ENCODE measurements around the gene DAB1.

DAB1 gene

DNA sequence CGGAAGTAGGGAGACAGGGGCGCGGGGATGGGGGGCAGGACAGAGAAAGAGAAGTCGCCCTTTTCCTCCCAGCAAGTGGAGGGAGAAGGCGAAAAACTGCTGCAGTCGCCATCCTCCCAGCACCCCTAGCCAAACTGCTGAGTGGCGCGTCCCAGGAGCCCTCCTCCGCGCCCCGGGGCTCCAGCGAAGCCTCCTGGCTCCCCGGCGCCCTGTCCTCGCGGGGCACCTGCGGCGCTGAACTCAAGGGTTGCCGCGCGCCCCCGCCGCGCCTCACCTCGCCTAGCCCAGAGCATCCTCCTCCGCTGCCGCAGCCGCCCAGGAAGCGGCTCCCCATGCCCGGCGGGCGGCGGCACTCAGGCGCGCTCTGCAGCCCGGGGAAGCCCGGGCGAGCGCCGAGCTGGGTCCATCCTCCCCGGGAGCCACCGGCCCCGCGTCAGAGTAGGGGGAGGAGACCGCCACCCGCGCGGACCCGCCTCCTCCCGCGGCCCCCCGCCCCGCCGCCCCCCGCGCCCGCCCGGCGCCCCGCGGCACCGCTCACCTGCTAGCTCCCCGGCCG is at the start of gene DAB1:
DAB1 (minus strand) TSS at position 405 of the 556 bp plus-strand sequence. CDS start 133,030 bp downstream, outside the sequence.
- DNase-seq: peak; percentile 69

DNA sequence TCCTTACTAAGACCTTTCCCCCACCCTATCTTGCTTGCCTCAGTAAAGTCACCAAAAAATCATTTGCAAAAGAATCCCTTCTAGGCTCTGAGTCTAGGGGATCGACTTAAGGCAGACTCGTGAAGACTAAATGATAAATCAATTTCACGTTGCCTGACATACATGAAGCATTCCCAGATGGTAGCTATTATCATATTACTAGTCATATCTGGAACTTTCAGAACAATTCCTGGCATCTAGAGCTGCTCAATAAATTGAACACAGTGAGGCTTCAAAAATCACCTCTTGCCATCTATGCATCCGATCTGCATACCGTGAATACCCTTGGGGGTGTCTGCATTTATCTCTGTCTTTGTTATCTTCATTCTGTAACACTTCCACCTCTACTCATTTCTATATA is 49.6 kb upstream of the DAB1 start:
- no peak for DNase-seq

DNA sequence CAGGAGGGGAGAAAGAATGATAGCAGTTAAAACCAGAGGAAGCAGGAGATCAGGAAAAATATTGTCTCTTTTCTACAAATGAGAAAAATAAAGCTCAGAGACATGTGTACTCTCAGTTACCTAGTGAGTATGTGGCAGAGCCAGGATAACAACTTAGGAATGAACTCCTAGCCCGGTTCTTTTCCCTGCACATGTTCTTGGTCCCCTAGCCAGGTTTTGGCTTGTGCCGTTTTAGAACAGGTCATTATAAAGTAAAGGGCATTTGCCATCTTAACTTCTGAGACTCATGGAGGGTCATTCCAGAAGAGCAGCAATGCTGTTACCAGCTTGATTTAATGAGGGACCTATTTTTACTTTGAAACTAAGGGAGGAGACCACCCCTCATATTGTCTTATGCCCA is 48.1 kb upstream of the DAB1 start:
- no peak for DNase-seq

DNA sequence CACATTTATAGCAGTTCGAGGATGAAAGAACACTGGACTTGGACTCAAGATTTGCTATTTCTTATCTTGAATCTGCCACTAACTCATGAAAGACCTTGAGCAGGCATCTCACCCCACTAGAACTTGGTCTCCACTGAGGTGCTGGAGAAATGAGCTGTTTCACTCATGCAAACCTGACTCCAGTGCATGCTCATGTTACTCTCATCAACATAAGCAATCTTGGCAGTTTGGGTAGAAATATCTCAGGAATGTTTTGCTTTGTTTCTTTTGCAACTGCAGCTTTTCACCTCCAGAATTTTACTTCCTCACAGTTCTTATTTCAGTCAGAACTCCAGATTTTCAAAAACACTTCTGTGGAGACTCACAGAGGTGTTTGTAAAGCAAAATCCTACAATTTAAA is 46.2 kb upstream of the DAB1 start:
- DNase-seq: peak; percentile 74

DNA sequence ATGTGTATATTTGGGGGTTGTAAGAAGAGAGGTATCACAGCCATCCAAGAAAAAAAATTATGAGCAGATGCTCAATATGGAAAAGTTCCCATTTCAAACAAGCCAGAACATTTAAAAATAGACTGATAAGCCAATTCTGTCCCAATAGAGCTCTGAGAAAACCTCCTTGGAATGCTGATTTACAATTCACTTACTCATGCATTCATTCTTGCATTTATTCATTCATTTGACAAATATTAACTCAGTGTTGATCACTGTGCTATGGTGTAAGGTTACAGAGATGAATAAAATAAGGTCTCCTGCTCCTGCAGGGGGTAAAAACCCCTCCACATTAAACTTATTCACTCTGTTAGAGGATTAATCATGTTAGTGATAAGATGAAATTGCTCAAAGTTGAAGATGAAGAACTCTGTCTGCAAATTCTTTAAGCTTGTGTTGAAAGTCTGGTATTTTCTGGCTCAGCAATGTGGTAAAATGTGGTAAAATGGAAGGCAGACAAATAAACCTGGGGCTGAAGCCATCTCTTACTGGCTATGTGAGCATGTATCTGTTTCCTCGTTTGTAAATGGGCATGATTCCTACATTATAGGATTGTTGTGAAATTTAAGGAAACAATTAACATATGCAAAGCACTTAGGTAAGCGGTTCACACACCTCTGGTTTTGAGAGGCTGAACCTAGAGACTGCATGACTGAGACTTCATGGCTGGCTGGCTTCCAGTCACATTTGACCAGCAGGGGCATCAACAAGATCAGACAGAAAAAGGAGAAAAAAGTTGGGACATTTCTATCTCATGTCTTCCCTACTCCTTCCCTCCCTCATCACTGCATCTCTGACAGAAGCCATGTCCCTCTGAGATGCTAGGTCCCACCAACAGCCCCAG is 45.0 kb upstream of the DAB1 start:
- peak; percentile 34 for DNase-seq

DNA sequence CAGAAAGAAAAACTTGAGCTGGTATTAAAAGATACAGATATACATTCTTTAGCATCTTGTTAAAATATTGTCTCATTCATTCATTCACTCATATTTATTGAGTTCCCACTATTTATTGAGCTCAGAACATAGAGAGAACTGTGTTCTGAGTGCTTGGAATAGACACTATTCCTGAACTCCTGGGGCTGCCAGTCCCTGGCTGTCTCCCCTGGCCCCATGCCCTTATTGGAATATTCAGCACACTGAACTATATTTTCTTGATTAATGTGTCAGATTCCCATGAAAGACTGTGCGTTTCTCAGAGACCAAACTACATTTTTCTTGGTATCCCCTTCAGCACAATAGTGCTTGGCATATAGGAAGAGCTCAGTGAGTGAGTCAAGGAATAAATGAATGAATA is 44.0 kb upstream of the DAB1 start:
- DNase-seq: no peak

DNA sequence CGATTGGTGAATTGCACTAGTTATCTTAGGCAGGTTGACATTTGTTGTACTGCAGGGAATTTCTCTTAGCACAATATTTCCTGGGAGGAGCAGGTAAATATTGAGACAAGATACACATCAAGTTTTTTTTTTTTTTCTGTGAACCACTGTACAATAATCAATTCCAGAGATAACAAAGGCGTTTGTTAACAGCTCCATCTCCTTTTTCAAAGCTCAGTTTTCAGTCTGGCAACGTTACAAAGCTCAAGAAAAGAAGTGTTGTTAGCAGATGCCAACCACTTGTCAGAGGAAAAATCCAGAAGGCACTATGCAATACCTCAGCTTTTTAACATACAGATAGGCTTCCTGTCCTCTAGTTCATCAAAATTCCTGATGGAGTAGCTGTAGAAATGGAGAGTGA is 40.9 kb upstream of the DAB1 start:
- DNase-seq: no peak

DNA sequence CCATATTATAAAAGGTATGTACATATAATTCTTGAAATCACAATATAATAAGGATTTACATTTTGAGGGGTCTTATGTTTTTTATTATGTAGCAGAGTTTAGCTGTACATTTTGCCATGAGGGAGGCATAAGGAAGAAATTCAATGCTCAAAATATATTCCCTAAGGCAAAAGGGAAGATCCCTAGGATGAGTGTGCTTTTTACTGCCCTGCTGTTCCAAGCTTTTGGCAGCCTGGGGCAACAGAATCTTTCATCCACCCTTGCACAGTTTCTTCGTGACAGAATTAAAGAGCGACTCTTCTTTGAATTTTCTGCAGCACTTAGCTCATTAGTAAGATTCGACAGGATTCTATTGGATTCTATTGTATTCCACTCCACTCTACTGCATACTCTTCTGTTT is 39.5 kb upstream of the DAB1 start:
- no peak for DNase-seq

DNA sequence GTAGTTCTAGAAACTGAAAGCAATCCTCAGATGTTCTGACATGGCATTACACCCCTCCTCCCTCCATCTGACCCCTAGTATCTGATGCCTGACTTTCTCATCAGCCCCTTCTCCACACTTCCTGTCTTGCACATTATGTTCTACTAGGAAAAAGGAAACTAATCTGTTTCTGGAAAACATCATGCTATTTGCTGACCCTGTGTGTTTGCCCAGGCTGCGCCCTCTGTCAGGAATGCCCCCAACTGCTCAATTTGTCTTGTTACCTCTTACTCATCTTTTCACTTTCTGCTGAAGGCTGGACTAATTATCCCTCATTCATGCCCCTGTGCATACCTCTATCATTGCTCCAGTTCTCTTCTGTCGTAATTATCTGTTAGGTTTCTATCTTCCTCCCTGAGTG is 37.5 kb upstream of the DAB1 start:
- no peak for DNase-seq

DNA sequence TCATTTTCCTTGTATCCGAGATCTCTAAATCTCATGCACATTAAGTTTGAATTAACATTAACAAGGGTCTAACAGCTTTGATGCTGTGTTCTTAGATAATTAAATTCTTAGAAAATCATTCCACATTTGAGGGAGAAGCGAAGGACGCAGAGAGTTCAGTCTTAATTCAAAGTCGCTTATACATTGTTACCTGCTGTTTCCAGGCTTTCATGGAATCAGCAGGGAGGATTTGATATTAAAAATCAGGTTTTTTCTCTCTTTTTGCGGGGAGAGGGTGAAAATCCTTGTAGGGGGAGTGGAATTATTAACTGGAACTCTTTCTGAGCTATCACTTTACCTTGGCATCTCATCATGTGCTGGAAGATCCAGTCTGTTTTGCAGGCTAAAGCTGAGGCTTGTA is 27.7 kb upstream of the DAB1 start:
- no peak for DNase-seq

DNA sequence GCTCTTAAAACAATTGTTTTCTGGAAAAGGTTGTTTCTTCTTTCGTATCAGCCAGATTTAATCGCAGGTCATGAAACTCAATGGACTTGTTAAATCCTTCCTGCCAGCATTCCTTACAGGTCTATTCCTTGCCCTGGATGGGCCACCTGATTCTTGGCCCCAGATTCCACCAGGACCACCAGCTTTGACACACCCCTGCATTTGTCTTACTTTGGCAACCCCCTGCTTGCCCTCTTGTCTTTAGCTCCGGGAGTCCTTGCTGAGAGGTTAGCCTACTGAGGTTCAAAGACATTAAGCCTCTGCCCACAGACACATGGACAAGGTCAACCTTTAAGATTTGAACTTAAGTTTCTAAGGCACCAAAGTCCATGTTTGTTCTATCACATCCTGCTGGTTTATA is 27.1 kb upstream of the DAB1 start:
- DNase-seq: no peak

DNA sequence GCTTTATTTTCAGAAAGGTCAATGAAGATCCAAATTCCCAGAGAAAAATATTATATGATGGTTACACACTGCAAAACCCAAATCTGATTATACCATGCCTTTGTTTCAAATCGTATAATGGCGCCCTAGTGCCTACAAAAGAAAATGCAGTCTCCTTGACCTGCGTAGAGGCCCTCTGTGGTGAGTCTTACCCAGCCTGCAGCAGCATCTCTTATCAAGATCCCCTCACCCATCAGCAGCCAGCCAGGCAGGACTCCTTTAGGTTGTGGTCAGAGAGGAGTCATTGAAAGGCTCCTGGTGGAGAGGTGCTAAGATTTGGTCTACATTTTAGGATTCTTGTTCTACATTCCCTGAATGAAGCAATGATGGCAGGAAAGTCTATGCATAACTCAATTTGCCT is 23.7 kb upstream of the DAB1 start:
- DNase-seq: no peak

DNA sequence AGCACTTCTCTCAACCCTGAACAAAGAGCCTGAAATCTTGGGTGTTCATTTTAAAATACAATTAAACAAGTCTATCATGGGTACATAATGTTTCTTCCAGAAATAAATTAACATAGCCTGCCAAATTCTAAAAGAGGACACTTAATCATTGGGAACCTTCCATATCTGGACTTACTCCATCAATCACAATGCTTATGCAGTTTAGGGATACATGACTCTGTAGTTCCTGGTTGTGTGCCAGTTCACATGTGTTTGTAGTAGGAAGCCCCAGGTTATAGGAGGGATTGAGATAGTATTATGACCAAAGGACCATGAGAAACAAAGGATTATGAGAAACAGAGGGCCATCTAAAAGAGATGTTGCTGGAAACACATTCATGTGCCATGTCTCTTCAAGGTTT is 19.1 kb upstream of the DAB1 start:
- no peak for DNase-seq

DNA sequence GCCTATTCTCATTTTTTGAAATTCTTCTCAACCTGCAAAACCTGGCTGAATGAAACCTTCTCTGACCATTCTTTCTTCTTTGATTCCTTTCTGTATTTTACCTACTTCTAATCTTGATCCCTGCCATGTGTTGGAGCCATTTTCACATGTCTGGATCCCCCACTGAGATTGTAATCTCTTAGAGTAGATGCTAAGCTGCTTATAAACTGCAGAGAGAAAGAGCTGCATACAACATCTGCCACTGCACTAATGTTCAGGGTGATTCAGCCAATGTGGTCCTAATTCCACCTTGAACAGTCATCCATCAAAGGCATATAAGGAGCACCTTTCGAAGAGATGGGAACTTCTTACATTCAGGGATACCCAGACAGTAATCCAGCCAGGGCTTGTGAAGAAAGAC is 16.2 kb upstream of the DAB1 start:
- peak; percentile 12 for DNase-seq

DNA sequence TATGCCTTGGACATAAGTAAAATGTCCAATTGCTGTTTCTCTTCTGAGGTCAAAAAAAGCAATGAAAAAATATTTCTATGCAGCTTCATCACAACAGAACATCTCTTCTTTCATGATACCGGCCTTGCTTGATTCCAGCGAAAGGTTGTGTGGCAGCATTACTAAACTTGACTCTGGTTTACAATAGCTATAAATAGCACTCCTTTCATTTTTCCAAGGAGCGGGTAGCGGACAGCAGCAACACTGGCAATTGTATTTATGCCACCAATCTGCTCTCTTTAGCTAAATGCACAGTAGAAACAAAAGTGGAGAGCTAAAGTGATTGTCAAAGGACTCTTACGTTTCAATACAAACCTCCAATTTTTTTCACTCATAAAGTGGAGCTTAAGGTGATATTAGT is 7.5 kb upstream of the DAB1 start:
- DNase-seq: no peak

DNA sequence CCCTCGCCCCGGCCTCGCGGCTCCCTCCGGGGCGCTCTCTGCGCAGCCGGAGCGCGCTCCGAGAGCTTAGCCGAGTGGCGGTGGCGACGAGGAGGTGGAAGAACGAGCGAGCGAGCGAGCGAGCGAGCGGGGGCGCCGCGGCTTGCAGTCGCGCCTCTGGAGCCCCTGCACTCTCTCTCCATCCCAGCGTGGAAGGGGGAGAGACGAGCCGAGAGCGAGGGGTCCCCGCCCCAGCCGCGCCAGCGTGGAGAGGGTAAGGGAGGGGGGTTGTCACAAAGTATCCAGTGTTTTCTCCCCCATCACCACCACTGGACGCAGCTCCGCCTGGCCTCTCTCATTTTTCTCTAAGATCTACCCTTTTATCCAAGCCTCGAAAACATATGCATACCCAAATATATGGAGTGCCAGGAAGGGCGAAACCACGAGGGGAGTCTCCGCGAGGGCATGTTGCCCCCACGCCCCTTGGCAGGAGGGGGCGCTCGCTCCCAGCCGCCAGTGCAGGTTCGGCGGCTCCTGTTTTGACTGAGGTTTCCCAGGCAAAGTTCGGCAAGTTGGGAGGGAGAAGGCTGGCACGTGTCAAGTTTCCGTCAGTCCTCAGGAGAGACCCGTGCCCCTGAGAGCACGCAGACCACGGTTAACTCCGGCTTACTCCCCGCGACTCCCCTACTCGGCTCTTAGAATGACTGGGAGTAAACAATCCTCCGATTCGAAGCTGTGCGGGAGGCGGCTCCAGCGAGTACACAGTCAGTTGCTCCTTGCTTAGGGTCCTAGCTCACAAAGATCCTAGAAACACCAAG is 569 bp upstream of the DAB1 start:
- peak; percentile 84 for DNase-seq

DNA sequence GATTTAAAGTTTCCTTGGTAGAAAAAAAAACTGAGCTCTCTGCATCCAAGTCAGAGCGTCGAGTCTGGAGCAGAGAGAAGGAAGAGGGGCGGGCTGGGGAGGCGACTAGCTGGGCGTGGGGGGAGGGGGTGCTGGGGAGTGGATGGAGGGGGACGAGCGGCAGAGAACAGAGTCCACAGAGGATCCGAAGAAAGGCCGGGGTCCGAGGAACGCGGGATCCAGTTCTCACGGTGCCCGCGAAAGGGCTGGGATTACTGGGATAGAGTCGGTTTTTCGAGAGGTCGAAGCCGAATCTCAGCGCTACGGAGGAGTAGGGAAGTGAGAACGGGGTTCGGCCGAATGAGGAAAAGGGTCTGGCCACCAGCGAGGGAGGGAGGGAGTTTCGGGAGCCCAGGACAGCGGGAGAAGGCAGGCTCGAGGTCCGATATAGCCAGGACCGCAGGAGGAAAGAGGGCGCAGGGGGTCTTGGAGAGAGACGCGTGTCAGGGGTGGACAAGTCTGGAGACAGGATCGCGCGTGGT is 665 bp downstream of the DAB1 start:
- peak; percentile 78 for DNase-seq

DNA sequence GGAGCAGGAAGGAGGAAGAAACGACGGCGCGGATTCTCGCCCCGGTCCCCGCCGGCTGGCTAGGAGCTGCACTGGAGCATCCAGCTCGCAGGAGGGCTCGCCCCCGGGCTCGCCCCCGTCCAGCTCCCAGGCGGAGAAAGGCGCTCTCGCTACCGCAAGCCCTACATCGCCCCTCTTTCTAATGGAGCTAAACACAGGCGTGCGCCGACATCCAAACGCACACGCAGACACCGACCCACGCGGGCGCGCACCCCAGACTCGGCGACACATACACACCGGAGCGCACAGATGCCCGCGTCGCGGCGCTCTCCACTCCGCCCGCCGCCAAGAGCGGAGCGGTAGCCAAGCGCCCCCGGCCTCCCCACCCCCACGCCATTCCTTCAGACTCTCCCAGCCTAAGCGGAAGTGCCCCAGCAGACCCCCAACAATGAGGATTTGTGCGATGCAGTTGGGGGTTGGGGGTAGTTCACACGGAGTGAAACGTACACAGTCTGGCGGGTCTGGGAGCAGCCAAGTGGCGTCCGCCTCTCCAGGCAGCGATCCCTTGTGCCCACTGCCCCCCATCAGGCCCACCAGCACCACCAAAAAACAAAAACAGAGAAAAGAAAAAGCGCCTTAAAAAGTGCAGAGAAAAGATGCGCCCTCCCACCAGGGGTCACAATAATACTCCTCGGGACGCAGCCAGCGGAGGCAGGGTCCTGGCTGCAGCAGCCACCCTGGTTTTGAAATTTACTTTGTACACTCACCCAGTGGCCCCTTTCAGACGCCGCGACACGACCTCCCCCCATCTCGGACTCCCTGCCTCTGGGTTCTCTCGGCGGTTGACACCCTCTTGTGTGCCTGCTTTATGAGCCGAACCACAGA is 1.4 kb downstream of the DAB1 start:
- peak; percentile 81 for DNase-seq

DNA sequence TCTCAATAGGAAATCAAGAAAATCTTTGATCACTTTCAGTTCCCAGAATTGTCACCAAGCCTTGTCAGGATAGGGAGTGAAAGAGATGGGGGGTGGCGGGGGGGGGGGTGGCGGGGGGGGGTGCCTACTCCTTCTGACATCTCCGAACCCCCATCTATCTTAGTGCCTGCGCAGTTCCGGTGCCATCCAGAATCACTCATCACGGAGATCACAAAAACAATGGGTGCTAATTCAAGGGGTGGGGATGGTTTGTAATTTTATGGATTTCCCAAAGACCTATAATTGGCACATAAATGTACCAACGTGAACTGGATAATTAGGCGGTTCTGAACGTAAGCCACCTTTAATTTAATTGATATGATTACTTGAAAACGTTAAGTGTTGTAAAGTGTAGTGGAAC is 2.1 kb downstream of the DAB1 start:
- DNase-seq: no peak

DNA sequence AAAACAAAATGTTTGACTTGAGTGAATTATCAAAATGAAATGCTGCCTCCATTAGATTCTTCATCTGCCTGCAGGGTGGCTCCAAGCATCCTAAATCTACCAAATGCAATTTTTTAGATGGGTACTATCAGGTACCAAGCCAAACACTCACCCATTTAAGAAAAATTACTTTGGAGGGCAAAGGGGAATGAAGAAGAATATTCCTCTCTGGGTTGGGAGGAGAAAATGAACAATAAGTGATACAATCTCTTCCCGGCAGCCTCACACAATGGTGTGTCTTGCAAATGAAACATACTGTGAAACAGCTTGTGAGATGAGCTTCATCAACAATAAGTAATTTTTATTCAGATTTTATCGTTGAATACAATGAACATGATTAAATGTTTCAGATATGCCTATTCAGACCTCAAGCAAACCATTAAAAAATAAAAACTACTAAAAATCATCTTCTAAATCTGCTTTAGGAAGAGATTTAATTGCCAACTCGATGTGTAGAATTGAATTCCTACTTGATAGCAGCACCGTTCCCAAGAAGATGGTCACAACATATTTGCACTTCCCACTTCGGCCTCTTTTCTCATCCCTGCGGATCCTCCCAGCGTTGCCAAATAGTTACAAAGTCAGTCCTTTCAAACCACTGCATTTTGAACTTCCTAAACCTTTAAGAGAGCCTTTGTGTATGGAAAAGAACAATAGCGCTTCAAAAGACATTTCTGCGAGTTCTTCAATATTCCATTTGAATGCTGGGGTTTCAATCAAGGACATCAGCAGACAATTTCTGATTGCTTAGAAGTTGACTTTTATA is 2.7 kb downstream of the DAB1 start:
- DNase-seq: peak; percentile 40

DNA sequence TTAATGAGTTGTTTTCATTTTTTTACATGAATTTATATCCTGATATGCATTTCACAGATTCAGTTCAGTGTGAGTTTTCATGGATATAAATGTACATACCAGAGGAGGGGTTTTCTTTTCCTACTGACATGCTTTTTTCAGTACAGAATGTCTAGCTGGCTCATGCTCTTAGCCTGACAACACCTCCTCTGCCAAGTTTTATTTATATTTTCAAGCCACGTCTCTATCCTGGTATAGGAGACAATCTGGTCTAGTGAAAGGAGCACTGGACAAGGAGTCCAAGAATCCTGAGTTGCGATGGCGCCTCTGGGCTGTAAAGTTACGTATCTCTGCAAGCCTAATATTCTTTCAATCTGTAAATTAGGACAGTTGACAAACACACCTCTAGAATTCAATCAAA is 4.9 kb downstream of the DAB1 start:
- DNase-seq: no peak

DNA sequence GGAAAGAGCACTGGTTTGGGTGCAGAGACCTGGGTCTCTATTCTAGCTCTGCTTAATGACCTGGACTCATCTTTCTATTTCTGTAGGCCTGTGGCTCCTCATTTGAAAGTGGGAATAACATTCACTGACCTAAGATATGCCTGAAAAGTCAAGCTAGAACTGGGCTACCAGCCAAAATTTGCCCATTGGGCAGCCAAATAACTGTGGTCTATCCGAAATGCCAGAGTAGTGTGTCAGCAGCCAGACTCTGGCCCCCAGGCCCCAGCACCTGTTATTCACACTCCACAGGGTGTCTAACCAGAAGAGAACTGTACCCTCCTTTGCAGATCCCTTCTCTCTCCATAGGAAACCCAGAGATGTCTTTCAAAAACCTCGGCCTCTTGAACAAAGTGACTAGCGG is 12.6 kb downstream of the DAB1 start:
- DNase-seq: no peak
